KMS-11 (cell line): Measurements from ENCODE around the gene PRLH.

ENCODE experiments used
- H2AFZ ChIP-seq: fragments of 200-600 bp; sonication (generic); 2 replicates; pipeline ENCODE4 v1.6.1; 2016; ENCODE audit warnings: antibody characterized with exemption, mixed run types, low read depth
- H3K27ac ChIP-seq: fragments of 200-600 bp; sonication (generic); 2 replicates; pipeline ENCODE4 v1.6.1; 2016; ENCODE audit warnings: mild to moderate bottlenecking, mixed run types
- H3K27me3 ChIP-seq: fragments of 200-600 bp; sonication (generic); 2 replicates; pipeline ENCODE4 v1.6.1; 2017; ENCODE audit warnings: mild to moderate bottlenecking, low read depth, mixed run types, moderate library complexity; ENCODE audit not compliant: insufficient read depth
- H3K36me3 ChIP-seq: fragments of 200-600 bp; sonication (generic); 2 replicates; pipeline ENCODE4 v1.6.1; 2017; ENCODE audit warnings: mild to moderate bottlenecking, mixed run types; ENCODE audit not compliant: insufficient read depth
- H3K4me1 ChIP-seq: fragments of 200-600 bp; sonication (generic); 2 replicates; pipeline ENCODE4 v1.6.1; 2016; ENCODE audit warnings: mild to moderate bottlenecking, low read depth, mixed run types; ENCODE audit not compliant: poor library complexity, severe bottlenecking
- H3K4me2 ChIP-seq: fragments of 200-600 bp; sonication (generic); 2 replicates; pipeline ENCODE4 v1.7.0; 2016; ENCODE audit warnings: mild to moderate bottlenecking, mixed run types
- H3K4me3 ChIP-seq: fragments of 200-600 bp; sonication (generic); IDR thresholded peaks from 2 replicates; pipeline ENCODE4 v1.6.1; 2017; ENCODE audit warnings: low read depth, low read length, mixed read lengths; ENCODE audit not compliant: insufficient read depth
- H3K79me2 ChIP-seq: fragments of 200-600 bp; sonication (generic); 2 replicates; pipeline ENCODE4 v1.6.1; 2016; ENCODE audit warnings: low read depth, mixed run types; ENCODE audit not compliant: insufficient read depth
- H3K9ac ChIP-seq: fragments of 200-600 bp; sonication (generic); 2 replicates; pipeline ENCODE4 v1.6.1; 2016; ENCODE audit warnings: mild to moderate bottlenecking, mixed run types
- H4K20me1 ChIP-seq: fragments of 200-600 bp; sonication (generic); 2 replicates; pipeline ENCODE4 v1.6.1; 2016; ENCODE audit warnings: mild to moderate bottlenecking, mixed run types; ENCODE audit not compliant: insufficient read depth
- TF ChIP-seq, protein P1 (sequence below): fragments of 200-600 bp; sonication (generic); conservative IDR thresholded peaks from 2 replicates; pipeline ENCODE4 v1.6.1; 2017; ENCODE audit warnings: low read depth, mild to moderate bottlenecking, antibody characterized with exemption, low read length, moderate library complexity, mixed read lengths

The PRLH gene

DNA sequence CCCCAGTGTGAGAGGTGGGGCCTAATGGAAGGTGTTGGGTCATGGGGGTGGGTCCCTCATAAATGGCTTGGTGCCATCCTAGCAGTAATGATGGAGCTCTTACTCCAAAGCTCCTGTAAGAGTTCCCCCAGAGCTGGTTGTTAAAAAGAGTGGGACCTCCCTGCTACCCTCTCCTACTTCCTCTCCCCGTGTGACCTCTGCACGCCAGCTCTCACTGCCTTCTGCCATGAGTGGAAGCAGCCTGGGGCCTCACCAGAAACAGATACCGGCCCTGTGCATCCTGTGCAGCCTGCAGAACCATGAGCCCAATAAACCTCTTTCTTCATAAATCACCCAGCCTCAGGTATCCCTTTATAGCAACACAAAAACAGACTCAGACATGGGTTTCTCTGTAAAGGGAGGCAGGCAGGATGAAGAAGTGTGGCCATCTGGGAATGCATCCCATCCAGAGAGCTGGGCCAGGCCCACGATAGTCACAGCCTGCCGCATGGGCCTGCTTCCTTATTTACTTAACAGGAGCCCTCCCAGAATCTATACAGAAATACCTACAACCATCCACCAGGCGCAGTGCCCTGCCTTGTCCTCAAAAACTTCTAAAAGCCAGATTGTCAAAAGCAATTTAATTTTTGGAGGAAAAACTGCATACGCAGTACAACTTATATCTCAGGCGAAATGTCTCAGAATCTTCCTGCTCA, 7.5 kb downstream of the PRLH start:
- H4K20me1 ChIP-seq = no peaks in the 10 kb centered on the region
- no peak overlapping the region for H3K9ac ChIP-seq
- no peaks in the 10 kb centered on the region for H3K36me3 ChIP-seq
- H3K79me2 ChIP-seq = no peaks in the 10 kb centered on the region
- H3K27ac ChIP-seq = no peak overlapping the region
- H3K27me3 ChIP-seq = no peaks in the 10 kb centered on the region
- H3K4me1 ChIP-seq = peaks cover 6% of the 10 kb centered on the region
- H3K4me3 ChIP-seq = no peak overlapping the region
- H3K4me2 ChIP-seq = no peak overlapping the region
- TF ChIP-seq, protein P1, sequence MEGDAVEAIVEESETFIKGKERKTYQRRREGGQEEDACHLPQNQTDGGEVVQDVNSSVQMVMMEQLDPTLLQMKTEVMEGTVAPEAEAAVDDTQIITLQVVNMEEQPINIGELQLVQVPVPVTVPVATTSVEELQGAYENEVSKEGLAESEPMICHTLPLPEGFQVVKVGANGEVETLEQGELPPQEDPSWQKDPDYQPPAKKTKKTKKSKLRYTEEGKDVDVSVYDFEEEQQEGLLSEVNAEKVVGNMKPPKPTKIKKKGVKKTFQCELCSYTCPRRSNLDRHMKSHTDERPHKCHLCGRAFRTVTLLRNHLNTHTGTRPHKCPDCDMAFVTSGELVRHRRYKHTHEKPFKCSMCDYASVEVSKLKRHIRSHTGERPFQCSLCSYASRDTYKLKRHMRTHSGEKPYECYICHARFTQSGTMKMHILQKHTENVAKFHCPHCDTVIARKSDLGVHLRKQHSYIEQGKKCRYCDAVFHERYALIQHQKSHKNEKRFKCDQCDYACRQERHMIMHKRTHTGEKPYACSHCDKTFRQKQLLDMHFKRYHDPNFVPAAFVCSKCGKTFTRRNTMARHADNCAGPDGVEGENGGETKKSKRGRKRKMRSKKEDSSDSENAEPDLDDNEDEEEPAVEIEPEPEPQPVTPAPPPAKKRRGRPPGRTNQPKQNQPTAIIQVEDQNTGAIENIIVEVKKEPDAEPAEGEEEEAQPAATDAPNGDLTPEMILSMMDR = no peak
- no peak overlapping the region for H2AFZ ChIP-seq

DNA sequence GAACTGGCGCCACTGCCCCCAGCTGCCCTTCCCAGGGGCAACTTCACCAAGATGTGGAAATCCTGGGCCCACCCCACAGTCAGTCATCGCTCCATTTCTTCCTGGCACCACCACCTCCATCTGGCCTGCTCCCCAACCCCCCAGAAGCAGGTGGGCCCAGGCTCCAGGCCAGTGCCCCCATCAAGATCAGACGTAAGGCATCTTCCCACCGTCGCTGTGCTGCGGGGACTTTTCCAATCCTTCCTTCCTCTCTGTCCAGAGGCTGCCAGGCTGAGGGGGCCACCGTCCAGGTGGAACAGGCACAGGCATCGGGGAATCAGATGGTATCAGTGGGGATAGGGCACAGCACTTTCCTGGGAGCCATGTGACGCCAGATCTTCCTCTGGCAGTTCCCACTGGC, 8.1 kb downstream of the PRLH start:
- Histone ChIP-seq H3K27ac (no peak overlapping the region), H3K79me2 (no peaks in the 10 kb centered on the region), H3K4me3 (no peak overlapping the region), H3K36me3 (no peaks in the 10 kb centered on the region), H3K4me2 (no peak overlapping the region), H2AFZ (no peak overlapping the region), H3K9ac (no peak overlapping the region), H3K4me1 (peaks cover 6% of the 10 kb centered on the region), H3K27me3 (no peaks in the 10 kb centered on the region), H4K20me1 (no peaks in the 10 kb centered on the region)
- TF ChIP-seq, protein P1 = no peak

DNA sequence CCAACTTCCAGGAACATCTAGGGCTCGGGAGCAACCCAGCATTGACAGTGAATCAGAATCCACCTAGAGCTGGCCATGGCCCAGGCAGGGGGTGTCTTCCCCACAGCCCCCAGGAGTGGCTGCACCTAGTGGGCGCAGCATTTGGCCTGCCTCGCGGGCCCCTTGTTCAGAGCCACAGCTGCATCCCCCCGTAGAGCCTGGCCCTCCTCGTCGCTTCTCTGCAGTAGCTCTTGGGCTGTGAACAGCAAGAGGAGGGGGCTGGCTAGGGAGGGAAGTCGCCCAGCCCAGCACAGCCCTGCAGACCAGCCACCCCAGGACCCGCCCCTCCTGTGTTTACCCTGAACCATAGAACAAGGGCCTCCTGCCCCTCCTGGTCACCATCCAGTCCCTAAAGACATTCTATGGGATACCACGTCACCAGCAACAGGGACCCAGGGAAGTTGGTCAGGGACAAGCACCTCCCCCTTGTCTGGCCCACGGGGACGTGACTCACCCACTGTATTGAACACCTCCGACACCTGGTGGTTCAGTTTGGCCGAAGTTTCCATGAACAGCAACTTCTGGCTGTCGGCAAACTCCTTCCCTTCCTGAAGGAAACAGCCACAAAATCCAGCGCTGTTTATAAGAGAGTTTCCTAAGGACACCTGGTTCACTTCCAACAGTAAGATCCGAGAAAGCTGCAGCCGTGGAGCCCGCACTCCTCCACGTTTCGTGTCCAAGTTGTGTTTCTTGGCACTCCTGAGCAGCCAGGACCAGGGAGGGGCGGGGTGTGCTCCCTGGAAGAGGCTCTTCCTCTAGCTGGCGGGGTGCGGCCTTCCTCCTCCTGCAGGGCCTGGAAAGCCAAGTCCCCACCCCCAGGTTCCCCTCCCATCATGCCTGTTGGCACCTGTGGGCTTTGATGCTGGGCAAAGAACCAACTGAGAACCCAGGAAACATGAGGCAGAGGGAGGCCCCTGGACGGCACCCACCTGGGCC, 8.8 kb downstream of the PRLH start:
- Histone ChIP-seq H4K20me1 (no peaks in the 10 kb centered on the region), H3K79me2 (no peaks in the 10 kb centered on the region), H2AFZ (no peak overlapping the region), H3K4me3 (no peak overlapping the region), H3K9ac (no peak overlapping the region), H3K27me3 (no peaks in the 10 kb centered on the region), H3K27ac (no peak overlapping the region), H3K4me1 (peaks cover 6% of the 10 kb centered on the region), H3K36me3 (no peaks in the 10 kb centered on the region), H3K4me2 (no peak overlapping the region)
- TF ChIP-seq, protein P1 = no peak

DNA sequence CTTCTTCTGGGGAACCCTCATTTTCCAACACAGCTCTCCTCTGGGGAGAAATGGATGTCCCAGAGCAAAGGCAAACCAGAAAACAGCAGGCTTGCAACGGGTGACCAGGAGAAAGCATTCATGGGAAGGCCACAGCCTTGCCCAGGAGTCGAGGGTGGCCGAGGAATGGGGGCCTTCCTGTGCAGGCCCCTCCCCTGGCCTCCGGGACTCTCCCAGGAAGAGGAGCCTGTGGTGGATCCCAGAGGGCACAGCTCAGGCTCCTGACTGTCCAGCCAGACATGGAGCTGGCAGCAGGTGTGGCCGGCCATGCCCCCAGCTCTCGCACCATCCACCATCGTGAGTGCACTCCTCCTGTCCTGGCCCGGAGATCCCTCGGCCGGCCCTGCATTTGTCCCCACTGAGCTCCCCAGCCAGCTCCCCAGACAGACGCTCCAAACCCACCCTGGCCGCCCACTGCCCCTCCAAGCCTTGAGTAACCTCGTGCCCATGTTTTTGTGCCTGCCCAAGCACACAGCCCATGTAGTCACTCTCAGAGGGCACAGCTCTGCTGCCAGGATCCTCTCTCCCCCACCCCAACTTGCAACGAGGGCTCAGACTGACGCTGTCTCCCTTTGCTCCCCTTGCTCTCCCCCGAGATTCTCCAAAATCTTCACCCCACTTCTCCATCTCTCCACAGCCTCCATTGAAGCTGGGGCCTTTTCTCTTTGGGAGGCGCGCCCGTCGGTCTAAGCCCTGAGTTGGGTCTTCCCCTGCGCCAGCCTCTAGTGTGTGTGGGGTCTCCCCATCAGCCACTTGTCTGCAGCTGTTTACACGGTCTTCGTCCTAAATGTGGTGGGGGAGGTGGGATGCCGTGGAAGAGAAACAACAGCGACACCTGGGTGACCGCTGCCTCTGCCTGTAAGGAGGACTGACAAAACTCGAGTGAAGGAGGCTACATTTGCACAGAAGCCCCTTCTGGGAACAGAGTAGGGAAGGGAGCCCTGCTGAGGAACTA, 9.8 kb downstream of the PRLH start:
- no peaks in the 10 kb centered on the region for H3K79me2 ChIP-seq
- no peak overlapping the region for H3K4me2 ChIP-seq
- no peaks in the 10 kb centered on the region for H3K36me3 ChIP-seq
- H4K20me1 ChIP-seq = no peaks in the 10 kb centered on the region
- H2AFZ ChIP-seq = no peak overlapping the region
- H3K27me3 ChIP-seq = no peaks in the 10 kb centered on the region
- H3K4me1 ChIP-seq = peaks cover 6% of the 10 kb centered on the region
- TF ChIP-seq, protein P1 = no peak
- no peak overlapping the region for H3K27ac ChIP-seq
- H3K4me3 ChIP-seq = no peak overlapping the region
- no peak overlapping the region for H3K9ac ChIP-seq
